ENCODE data around the gene KRTAP5-7. TPM values are rescaled to one million over a fixed set of nuclear protein-coding genes. Genes with fewer than 3 reads are reported as not detected.
A peak's percentile ranks its signal among the peaks of the same experiment; 100 is the strongest.

KRTAP5-7 gene
- total and polyA plus RNA-seq, 2 of the 13 experiments (the other 11 are each of a cell fraction or from before 2014, with no cell fraction given): 0.54 TPM; not detected in 1

DNA sequence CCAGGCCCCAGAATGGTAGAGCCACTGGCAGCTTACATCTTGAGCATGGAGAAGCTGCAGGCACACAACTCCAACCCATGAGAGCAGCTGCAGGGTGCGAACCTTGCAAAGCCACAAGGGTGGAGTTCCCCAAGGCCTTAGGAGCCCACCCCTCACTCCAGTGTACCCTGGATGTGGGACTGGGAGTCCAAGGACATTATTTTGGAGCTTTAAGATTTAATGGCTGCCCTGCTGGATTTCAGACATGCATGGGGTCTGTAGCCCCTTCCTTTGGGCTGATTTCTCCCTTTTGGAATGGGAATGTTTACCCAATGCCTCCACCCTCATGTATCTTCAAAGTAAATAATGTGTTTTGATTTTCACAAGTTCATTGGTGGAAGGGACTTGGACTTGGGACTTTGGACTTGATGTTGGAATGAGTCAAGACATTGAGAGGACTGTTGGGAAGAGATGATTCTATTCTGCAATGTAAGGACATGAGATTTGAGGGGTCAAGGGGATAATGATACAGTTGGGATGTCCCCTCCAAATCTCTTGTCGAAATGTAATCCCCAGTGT is 1.1 kb upstream of the KRTAP5-7 start (continued):
- no peak for TF ChIP-seq SMC3 (IDR thresholded peaks at IDR 0.05; ENCODE audit: low read length)
- TF ChIP-seq, protein P1, sequence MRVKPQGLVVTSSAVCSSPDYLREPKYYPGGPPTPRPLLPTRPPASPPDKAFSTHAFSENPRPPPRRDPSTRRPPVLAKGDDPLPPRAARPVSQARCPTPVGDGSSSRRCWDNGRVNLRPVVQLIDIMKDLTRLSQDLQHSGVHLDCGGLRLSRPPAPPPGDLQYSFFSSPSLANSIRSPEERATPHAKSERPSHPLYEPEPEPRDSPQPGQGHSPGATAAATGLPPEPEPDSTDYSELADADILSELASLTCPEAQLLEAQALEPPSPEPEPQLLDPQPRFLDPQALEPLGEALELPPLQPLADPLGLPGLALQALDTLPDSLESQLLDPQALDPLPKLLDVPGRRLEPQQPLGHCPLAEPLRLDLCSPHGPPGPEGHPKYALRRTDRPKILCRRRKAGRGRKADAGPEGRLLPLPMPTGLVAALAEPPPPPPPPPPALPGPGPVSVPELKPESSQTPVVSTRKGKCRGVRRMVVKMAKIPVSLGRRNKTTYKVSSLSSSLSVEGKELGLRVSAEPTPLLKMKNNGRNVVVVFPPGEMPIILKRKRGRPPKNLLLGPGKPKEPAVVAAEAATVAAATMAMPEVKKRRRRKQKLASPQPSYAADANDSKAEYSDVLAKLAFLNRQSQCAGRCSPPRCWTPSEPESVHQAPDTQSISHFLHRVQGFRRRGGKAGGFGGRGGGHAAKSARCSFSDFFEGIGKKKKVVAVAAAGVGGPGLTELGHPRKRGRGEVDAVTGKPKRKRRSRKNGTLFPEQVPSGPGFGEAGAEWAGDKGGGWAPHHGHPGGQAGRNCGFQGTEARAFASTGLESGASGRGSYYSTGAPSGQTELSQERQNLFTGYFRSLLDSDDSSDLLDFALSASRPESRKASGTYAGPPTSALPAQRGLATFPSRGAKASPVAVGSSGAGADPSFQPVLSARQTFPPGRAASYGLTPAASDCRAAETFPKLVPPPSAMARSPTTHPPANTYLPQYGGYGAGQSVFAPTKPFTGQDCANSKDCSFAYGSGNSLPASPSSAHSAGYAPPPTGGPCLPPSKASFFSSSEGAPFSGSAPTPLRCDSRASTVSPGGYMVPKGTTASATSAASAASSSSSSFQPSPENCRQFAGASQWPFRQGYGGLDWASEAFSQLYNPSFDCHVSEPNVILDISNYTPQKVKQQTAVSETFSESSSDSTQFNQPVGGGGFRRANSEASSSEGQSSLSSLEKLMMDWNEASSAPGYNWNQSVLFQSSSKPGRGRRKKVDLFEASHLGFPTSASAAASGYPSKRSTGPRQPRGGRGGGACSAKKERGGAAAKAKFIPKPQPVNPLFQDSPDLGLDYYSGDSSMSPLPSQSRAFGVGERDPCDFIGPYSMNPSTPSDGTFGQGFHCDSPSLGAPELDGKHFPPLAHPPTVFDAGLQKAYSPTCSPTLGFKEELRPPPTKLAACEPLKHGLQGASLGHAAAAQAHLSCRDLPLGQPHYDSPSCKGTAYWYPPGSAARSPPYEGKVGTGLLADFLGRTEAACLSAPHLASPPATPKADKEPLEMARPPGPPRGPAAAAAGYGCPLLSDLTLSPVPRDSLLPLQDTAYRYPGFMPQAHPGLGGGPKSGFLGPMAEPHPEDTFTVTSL (CRISPR knock-in tag; IDR thresholded peaks at IDR 0.05; ENCODE audit: borderline replicate concordance): peak; percentile 32; the same call in 1 of the 2 replicates
- TF ChIP-seq TSC22D2 (CRISPR knock-in tag; IDR thresholded peaks at IDR 0.05; ENCODE audit: borderline replicate concordance): no peak
- TF ChIP-seq ZMYM3 (CRISPR knock-in tag; IDR thresholded peaks at IDR 0.05): no peak
- TF ChIP-seq TCF7 (IDR thresholded peaks at IDR 0.05; ENCODE audit: low read depth): peak; percentile 30; the same call in 1 of the 2 replicates
- no peak for TF ChIP-seq NR2F2 (IDR thresholded peaks at IDR 0.05; ENCODE audit: borderline replicate concordance, low read depth)
- TF ChIP-seq ZNF230 (CRISPR knock-in tag; IDR thresholded peaks at IDR 0.05): no peak
- peak; percentile 92 for TF ChIP-seq HNF4A (CRISPR knock-in tag; IDR thresholded peaks at IDR 0.05)
- TF ChIP-seq, protein P2, sequence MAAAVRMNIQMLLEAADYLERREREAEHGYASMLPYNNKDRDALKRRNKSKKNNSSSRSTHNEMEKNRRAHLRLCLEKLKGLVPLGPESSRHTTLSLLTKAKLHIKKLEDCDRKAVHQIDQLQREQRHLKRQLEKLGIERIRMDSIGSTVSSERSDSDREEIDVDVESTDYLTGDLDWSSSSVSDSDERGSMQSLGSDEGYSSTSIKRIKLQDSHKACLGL (CRISPR knock-in tag; IDR thresholded peaks at IDR 0.05): no peak
- TF ChIP-seq FOXA3 (CRISPR knock-in tag; IDR thresholded peaks at IDR 0.05): peak; percentile 73; the same call in 1 of the 2 replicates
- no peak for TF ChIP-seq CREB1 (IDR thresholded peaks at IDR 0.05)
- peak; percentile 45; the same call in 1 of the 2 replicates for TF ChIP-seq CREB1 (CRISPR knock-in tag; IDR thresholded peaks at IDR 0.05)
- TF ChIP-seq CEBPB (IDR thresholded peaks at IDR 0.05; ENCODE audit: borderline replicate concordance, low read depth, low read length): no peak
- TF ChIP-seq ISL2 (CRISPR knock-in tag; IDR thresholded peaks at IDR 0.05): no peak
- TF ChIP-seq ZNF644 (CRISPR knock-in tag; IDR thresholded peaks at IDR 0.05; ENCODE audit: low read depth): peak; percentile 80; the same call in 1 of the 2 replicates
- TF ChIP-seq, protein P3, sequence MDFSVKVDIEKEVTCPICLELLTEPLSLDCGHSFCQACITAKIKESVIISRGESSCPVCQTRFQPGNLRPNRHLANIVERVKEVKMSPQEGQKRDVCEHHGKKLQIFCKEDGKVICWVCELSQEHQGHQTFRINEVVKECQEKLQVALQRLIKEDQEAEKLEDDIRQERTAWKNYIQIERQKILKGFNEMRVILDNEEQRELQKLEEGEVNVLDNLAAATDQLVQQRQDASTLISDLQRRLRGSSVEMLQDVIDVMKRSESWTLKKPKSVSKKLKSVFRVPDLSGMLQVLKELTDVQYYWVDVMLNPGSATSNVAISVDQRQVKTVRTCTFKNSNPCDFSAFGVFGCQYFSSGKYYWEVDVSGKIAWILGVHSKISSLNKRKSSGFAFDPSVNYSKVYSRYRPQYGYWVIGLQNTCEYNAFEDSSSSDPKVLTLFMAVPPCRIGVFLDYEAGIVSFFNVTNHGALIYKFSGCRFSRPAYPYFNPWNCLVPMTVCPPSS (IDR thresholded peaks at IDR 0.05): no peak
- TF ChIP-seq RXRB (CRISPR knock-in tag; IDR thresholded peaks at IDR 0.05; ENCODE audit: borderline replicate concordance): 0 out of 2 replicates have a peak, but pooled peaks have one; percentile 63
- TF ChIP-seq, protein P4, sequence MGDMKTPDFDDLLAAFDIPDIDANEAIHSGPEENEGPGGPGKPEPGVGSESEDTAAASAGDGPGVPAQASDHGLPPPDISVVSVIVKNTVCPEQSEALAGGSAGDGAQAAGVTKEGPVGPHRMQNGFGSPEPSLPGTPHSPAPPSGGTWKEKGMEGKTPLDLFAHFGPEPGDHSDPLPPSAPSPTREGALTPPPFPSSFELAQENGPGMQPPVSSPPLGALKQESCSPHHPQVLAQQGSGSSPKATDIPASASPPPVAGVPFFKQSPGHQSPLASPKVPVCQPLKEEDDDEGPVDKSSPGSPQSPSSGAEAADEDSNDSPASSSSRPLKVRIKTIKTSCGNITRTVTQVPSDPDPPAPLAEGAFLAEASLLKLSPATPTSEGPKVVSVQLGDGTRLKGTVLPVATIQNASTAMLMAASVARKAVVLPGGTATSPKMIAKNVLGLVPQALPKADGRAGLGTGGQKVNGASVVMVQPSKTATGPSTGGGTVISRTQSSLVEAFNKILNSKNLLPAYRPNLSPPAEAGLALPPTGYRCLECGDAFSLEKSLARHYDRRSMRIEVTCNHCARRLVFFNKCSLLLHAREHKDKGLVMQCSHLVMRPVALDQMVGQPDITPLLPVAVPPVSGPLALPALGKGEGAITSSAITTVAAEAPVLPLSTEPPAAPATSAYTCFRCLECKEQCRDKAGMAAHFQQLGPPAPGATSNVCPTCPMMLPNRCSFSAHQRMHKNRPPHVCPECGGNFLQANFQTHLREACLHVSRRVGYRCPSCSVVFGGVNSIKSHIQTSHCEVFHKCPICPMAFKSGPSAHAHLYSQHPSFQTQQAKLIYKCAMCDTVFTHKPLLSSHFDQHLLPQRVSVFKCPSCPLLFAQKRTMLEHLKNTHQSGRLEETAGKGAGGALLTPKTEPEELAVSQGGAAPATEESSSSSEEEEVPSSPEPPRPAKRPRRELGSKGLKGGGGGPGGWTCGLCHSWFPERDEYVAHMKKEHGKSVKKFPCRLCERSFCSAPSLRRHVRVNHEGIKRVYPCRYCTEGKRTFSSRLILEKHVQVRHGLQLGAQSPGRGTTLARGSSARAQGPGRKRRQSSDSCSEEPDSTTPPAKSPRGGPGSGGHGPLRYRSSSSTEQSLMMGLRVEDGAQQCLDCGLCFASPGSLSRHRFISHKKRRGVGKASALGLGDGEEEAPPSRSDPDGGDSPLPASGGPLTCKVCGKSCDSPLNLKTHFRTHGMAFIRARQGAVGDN (CRISPR knock-in tag; IDR thresholded peaks at IDR 0.05): peak; percentile 18; the same call in 1 of the 2 replicates
- peak; percentile 46; the same call in 1 of the 2 replicates for TF ChIP-seq ZSCAN22 (CRISPR knock-in tag; IDR thresholded peaks at IDR 0.05)
- peak; percentile 43; the same call in 1 of the 2 replicates for TF ChIP-seq SAP130 (CRISPR knock-in tag; IDR thresholded peaks at IDR 0.05; ENCODE audit: low read depth)
